ENCODE results near the gene COLEC12. TPM values are rescaled to one million over a fixed set of nuclear protein-coding genes. Genes with fewer than 3 reads are reported as not detected.

The COLEC12 gene
- total RNA-seq, 4 donors from 2014 or later = 2.1 to 6.2 (median 5.2) TPM

DNA sequence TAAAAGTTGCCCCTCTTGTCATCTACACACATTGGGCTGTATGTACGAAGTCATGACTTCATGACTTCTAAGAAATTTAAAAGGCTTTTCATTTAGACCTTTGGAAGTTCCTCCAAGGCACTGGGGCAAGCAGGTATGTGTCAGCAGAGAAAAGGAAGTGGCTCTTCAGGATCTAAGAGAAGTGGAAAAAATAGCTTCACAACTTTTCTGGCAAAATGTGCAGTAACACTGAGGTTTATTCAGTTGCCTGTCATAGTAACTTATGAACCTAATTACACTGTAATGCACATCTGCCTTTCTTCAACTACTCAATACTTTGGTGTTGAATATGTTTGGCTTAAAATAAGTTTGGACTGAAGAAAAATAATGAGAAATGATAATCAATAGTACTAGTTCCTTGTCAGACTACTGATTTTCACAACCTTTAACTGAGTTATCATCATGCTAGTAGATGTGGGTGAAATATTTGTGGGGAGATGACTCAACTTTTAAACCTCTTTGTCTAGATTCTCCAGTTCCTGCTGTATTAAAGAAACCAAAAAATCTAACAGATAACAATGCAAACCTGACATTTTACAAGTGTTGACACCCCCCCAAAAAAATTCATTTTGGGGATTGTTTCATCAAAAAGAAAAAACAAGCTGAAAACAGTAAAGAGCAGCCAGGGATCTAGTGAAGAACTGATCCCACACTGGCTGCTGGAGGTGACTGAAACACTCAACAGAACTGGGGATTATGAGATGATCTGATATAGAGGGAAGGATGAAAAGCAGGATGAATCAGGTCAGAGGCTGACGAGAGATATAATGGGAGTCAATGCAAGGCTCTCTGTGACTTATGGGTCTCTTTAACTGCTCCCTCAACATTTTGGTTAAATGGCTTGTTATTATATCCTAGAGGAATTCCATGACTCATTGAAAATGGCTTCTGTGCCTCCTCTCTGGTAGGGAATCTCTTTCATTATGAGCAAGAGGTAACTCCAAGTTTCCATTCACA is 84.6 kb downstream of the COLEC12 start:
- Histone ChIP-seq H3K4me3 (no peak overlapping the region), H3K4me1 (no peaks in the 10 kb centered on the region), H3K27ac (no peak overlapping the region), H3K27me3 (no peaks in the 10 kb centered on the region), H3K36me3 (no peaks in the 10 kb centered on the region), H3K9me3 (no peaks in the 10 kb centered on the region)
- TF ChIP-seq CTCF (IDR thresholded peaks at IDR 0.05) = no peak
- TF ChIP-seq POLR2AphosphoS5 (IDR thresholded peaks at IDR 0.05) = no peak
- no peak for DNase-seq (ENCODE audit: low spot score in 2 of 2)
- 81% methylated on average over 2 of the region's 2 CpGs for WGBS

GRCh38 chr18:415047-415446 is 85.5 kb downstream of the COLEC12 start:
- no peak overlapping the region for H3K4me3 ChIP-seq
- no peak for TF ChIP-seq CTCF (IDR thresholded peaks at IDR 0.05)
- TF ChIP-seq POLR2AphosphoS5 (IDR thresholded peaks at IDR 0.05) = no peak
- TF ChIP-seq POLR2A (IDR thresholded peaks at IDR 0.05) = no peak
- no peak for TF ChIP-seq EP300 (IDR thresholded peaks at IDR 0.05)
- H3K4me1 ChIP-seq = no peaks in the 10 kb centered on the region
- H3K27ac ChIP-seq = no peak overlapping the region
- H3K9me3 ChIP-seq = no peaks in the 10 kb centered on the region
- H3K36me3 ChIP-seq = no peaks in the 10 kb centered on the region
- 74% methylated on average over 7 of the region's 7 CpGs for WGBS
- DNase-seq (ENCODE audit: low spot score in 2 of 2) = no peak
- no peaks in the 10 kb centered on the region for H3K27me3 ChIP-seq

DNA sequence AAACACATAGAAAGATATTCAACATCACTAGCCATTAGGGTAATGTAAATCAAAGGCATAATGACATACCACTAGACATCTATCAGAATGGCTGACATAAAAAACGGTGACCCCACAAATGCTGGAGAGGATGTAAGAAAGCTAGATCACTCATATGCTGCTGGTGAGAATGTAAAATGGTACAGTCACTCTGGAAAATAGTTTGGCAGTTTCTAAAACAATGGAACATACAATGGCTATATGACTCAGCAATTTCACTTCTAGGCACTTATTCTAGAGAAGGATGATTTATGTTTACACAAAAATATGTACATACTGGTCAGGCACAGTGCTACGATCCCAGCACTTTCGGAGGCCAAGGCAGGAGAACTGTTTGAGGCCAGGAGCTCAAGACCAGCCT is 87.3 kb downstream of the COLEC12 start:
- 75% methylated on average over 3 of the region's 3 CpGs for WGBS
- Histone ChIP-seq H3K27me3 (no peaks in the 10 kb centered on the region), H3K4me1 (no peaks in the 10 kb centered on the region), H3K27ac (no peak overlapping the region), H3K9me3 (no peaks in the 10 kb centered on the region), H3K4me3 (no peak overlapping the region), H3K36me3 (no peaks in the 10 kb centered on the region)
- DNase-seq (ENCODE audit: low spot score in 2 of 2) = no peak
- TF ChIP-seq POLR2AphosphoS5 (IDR thresholded peaks at IDR 0.05) (no peak), CTCF (IDR thresholded peaks at IDR 0.05) (no peak), EP300 (IDR thresholded peaks at IDR 0.05) (no peak), POLR2A (IDR thresholded peaks at IDR 0.05) (no peak)

DNA sequence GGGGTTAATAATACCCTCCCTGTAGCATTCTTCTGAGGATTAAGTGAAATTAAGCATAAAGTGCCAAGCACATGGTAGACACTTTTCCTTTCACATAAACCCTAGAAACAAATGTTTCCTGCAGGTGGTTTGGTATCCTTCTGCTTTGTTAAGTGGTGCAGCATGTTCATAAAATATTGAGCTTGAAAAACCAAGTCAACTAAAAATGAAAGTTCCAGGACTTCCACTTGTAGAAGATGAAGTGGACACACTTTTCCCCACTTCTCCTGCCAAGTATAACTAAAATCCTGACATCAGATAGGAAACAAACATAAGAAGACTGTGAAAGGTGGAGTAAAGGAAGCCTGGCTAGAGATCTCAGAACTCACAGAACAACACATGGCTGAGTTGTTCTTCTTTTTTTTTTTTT is 90.5 kb downstream of the COLEC12 start:
- Histone ChIP-seq H3K27ac (no peak overlapping the region), H3K27me3 (no peaks in the 10 kb centered on the region), H3K9me3 (no peaks in the 10 kb centered on the region), H3K4me1 (peaks cover 11% of the 10 kb centered on the region), H3K4me3 (no peak overlapping the region), H3K36me3 (no peaks in the 10 kb centered on the region)
- no peak for DNase-seq (ENCODE audit: low spot score in 2 of 2)
- TF ChIP-seq POLR2A (IDR thresholded peaks at IDR 0.05) (no peak), EP300 (IDR thresholded peaks at IDR 0.05) (no peak)

DNA sequence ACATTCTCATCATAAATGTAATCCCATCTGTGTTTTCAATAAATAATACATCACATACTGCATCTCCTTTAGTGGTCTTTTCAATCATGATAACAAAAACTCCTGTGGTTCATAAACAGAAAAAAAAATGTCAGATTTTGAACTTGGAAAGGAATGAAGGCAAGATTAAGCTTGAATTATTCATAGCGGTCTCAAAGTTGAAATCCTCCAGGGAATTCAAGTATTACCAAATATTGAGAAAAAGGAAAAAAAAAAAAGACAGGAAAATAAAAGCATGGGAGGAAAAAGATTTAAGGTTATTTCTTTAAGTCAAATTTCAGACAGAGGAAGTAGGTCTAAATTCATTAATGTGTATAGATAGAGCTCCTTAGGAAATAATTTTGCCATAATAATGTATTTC is 92.1 kb downstream of the COLEC12 start:
- Histone ChIP-seq H3K9me3 (no peaks in the 10 kb centered on the region), H3K27me3 (no peaks in the 10 kb centered on the region), H3K36me3 (no peaks in the 10 kb centered on the region), H3K4me1 (peaks cover 11% of the 10 kb centered on the region), H3K4me3 (no peak overlapping the region), H3K27ac (no peak overlapping the region)
- no peak for TF ChIP-seq CTCF (IDR thresholded peaks at IDR 0.05)
- TF ChIP-seq EP300 (IDR thresholded peaks at IDR 0.05) = no peak
- no peak for TF ChIP-seq POLR2A (IDR thresholded peaks at IDR 0.05)
- TF ChIP-seq POLR2AphosphoS5 (IDR thresholded peaks at IDR 0.05) = no peak
- 68% methylated on average over 1 of the region's 1 CpG for WGBS
- no peak for DNase-seq (ENCODE audit: low spot score in 2 of 2)
